NT2/D1 (cell line): Measurements from ENCODE around the gene ZNF837.

Experiments
- SUZ12 ChIP-seq: IDR thresholded peaks from 2 replicates; pipeline ENCODE4 v1.6.1; 2011; ENCODE audit not compliant: insufficient read length, insufficient read depth; ENCODE audit errors: extremely low read depth
- YY1 ChIP-seq: IDR thresholded peaks from 2 replicates; pipeline ENCODE4 v1.6.1; 2011; ENCODE audit not compliant: insufficient read length, insufficient read depth
- ZNF274 ChIP-seq: IDR thresholded peaks from 2 replicates; pipeline ENCODE4 v1.6.1; 2011; ENCODE audit warnings: mild to moderate bottlenecking, low read depth, low read length

DNA sequence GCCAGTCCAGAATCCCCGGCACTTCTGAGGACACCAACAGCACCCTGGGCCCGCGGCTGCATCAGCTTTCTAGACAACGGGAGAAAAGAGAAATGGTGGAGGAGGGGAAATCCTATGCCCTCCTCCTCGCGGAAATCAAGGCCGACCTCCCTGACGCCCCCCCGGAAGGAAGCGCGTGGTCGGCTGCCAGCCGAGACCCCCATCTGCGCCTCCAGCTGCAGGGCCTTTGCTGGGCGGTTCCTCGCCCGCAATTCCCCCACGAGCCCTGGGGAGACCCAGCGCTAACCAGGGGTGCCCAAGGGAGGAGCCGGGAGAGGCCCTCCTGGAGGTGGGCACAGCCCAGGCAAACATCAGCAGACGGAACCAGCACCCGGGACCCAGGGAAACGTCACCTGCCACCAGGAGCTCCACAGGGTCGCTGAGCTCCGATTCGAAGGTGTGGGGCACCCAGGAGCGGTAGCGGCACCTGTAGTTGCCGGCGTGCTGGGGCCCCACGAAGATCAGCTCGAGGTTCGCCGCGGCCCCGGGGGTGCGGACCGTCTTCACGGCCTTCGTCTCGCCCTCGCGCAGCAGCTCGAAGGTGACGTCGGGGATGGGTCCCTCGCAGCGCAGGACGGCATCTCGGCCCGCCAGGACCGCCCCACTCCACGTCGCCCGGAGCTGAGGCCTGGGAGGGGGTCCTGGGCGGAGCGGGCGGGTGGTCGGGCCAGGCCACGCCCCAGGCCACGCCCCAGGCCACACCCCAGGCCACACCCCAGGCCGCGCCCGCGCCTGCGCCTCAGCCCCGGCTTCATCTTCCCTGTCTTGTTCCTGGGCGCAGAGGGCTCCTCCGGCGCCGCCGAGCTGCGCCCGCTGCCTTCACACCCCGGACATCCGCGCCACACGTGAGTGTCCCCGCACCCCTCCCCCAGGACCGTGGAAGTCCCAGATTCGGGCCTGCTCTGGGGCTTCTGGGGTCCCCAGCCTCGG, 33.6 kb downstream of the ZNF837 start:
- TF ChIP-seq SUZ12 = no peak
- TF ChIP-seq ZNF274 = no peak
- no peak for TF ChIP-seq YY1
